H1 (cell line): Measurements from ENCODE around the gene LCNL1. TPM values are rescaled to one million over a fixed set of nuclear protein-coding genes. Genes with fewer than 3 reads are reported as not detected.
A peak's percentile ranks its signal among the peaks of the same experiment; 100 is the strongest.

Source experiments
- CTCF ChIA-PET: fragments of 300-600 bp; sonication (Branson Sonifier 250); formaldehyde crosslinking; loops from one replicate; lab custom pipeline; 2021; ENCODE audit not compliant: partially characterized antibody; lab: Charles Lee
- POLR2A ChIA-PET: fragments of 300-600 bp; sonication (Branson Sonifier 250); formaldehyde crosslinking; loops from one replicate; lab custom pipeline; 2021; ENCODE audit warnings: inconsistent platforms; ENCODE audit not compliant: partially characterized antibody; lab: Charles Lee
- DNase-seq, 2 experiments: peaks; one replicate each; pipeline versions ENCODE4 v3.0.0 to v3.0.0-alpha.2; 2010 to 2022; ENCODE audit warnings: low spot score in 2 of 2, low read depth in 1 of 2, mixed read lengths in 1 of 2
- FAIRE-seq: peaks from 2 replicates; lab custom pipeline; 2011; peaks lifted over from hg19 to GRCh38; lab: Jason Lieb, UNC
- H2AFZ ChIP-seq: 2 replicates; pipeline ENCODE4 v1.8.1; 2012; ENCODE audit warnings: low read length, inconsistent platforms
- H2AK5ac ChIP-seq: 2 replicates; pipeline ENCODE4 v1.6.1; 2013; ENCODE audit warnings: low read depth, low read length
- H2BK120ac ChIP-seq: replicated peaks from 2 replicates; pipeline ENCODE3; 2013; ENCODE audit warnings: low read depth, low read length, inconsistent platforms
- H2BK12ac ChIP-seq: 2 replicates; pipeline ENCODE4 v1.6.1; 2013; ENCODE audit warnings: low read depth, low read length
- H2BK15ac ChIP-seq: 2 replicates; pipeline ENCODE4 v1.6.1; 2013; ENCODE audit warnings: low read length
- H2BK20ac ChIP-seq: 2 replicates; pipeline ENCODE4 v1.6.1; 2013; ENCODE audit warnings: low read length
- H2BK5ac ChIP-seq: 2 replicates; pipeline ENCODE4 v1.6.1; 2013; ENCODE audit warnings: low read depth, low read length
- H3K14ac ChIP-seq: 2 replicates; pipeline ENCODE4 v1.6.1; 2013; ENCODE audit warnings: inconsistent platforms; ENCODE audit not compliant: insufficient read length
- H3K18ac ChIP-seq: 2 replicates; pipeline ENCODE4 v1.6.1; 2013; ENCODE audit warnings: low read length; ENCODE audit errors: extremely low read depth
- H3K23ac ChIP-seq: 2 replicates; pipeline ENCODE4 v1.6.1; 2013; ENCODE audit warnings: inconsistent platforms; ENCODE audit not compliant: insufficient read length
- H3K23me2 ChIP-seq: 2 replicates; pipeline ENCODE4 v1.6.1; 2013; ENCODE audit warnings: low read depth, low read length
- H3K27ac ChIP-seq: 2 replicates; pipeline ENCODE4 v1.6.1; 2011; ENCODE audit warnings: low read depth, low read length, inconsistent platforms
- H3K27me3 ChIP-seq, 4 experiments: replicated peaks in 1 of 4; 1 replicate in 1 of 4; 2 replicates in 3 of 4; pipeline versions ENCODE4 v1.6.1 to v1.8.1; 2011 to 2013; ENCODE audit warnings: low read length in 3 of 4, mild to moderate bottlenecking in 3 of 4, inconsistent platforms in 2 of 4, mixed read lengths in 2 of 4, moderate library complexity in 1 of 4; ENCODE audit not compliant: control insufficient read depth in 3 of 4, insufficient read depth in 3 of 4; ENCODE audit errors: extremely low read depth in 1 of 4
- H3K36me3 ChIP-seq, 4 experiments: 2 replicates each; pipeline versions ENCODE4 v1.6.1 to v1.8.1; 2011 to 2013; ENCODE audit warnings: mild to moderate bottlenecking in 4 of 4, low read length in 3 of 4, moderate library complexity in 2 of 4, control low read depth in 1 of 4, inconsistent platforms in 1 of 4; ENCODE audit not compliant: insufficient read depth in 4 of 4, control insufficient read depth in 2 of 4
- H3K4ac ChIP-seq: replicated peaks from 2 replicates; pipeline ENCODE3; 2013; ENCODE audit warnings: low read length, low read depth, mixed read lengths, inconsistent platforms; ENCODE audit not compliant: insufficient read length
- H3K4me1 ChIP-seq, 4 experiments: replicated peaks in 1 of 4; 1 replicate in 1 of 4; 2 replicates in 3 of 4; pipeline versions ENCODE4 v1.6.1 to v1.8.1; 2011 to 2013; ENCODE audit warnings: low read length in 3 of 4, inconsistent platforms in 2 of 4, mixed read lengths in 1 of 4; ENCODE audit not compliant: insufficient read depth in 4 of 4, control insufficient read depth in 3 of 4
- H3K4me2 ChIP-seq, 2 experiments: 2 replicates each; pipeline versions ENCODE4 v1.6.1 to v1.8.1; 2011 to 2013; ENCODE audit warnings: low read depth in 2 of 2, low read length in 2 of 2, control low read depth in 1 of 2, inconsistent platforms in 1 of 2, mild to moderate bottlenecking in 1 of 2; ENCODE audit not compliant: insufficient read depth in 1 of 2
- H3K4me3 ChIP-seq, 4 experiments: fragments of 200-600, 300-600 bp in 1 of 4; sonication (generic), shearing (Covaris generic), sonication (Bioruptor Twin) in 1 of 4; 2 replicates each; pipeline versions ENCODE4 v1.5.1 to v1.8.1; 2011 to 2016; ENCODE audit warnings: low read length in 4 of 4, low read depth in 3 of 4, control low read depth in 2 of 4, inconsistent platforms in 2 of 4, mild to moderate bottlenecking in 2 of 4, mixed read lengths in 1 of 4, moderate library complexity in 1 of 4; ENCODE audit not compliant: insufficient read depth in 2 of 4; ENCODE audit errors: extremely low read depth in 1 of 4
- H3K56ac ChIP-seq: replicated peaks from 2 replicates; pipeline ENCODE3; 2013; ENCODE audit warnings: low read depth, mild to moderate bottlenecking, mixed read lengths, low read length, inconsistent platforms; ENCODE audit not compliant: insufficient read length
- H3K79me1 ChIP-seq: 2 replicates; pipeline ENCODE4 v1.6.1; 2013; ENCODE audit warnings: low read depth, low read length, control low read depth
- H3K79me2 ChIP-seq, 2 experiments: 2 replicates each; pipeline versions ENCODE4 v1.6.1 to v1.8.1; 2012 to 2013; ENCODE audit warnings: low read length in 2 of 2, mild to moderate bottlenecking in 2 of 2, inconsistent platforms in 1 of 2; ENCODE audit not compliant: insufficient read depth in 2 of 2, control insufficient read depth in 1 of 2
- H3K9ac ChIP-seq, 4 experiments: replicated peaks in 1 of 4; 1 replicate in 1 of 4; 2 replicates in 3 of 4; pipeline versions ENCODE4 v1.6.1 to v1.8.1; 2011 to 2013; ENCODE audit warnings: low read depth in 3 of 4, low read length in 3 of 4, control low read depth in 2 of 4, mild to moderate bottlenecking in 2 of 4, moderate library complexity in 2 of 4, inconsistent platforms in 1 of 4; ENCODE audit errors: extremely low read depth in 1 of 4
- H3K9me3 ChIP-seq, 2 experiments: 2 replicates each; pipeline versions ENCODE4 v1.6.1 to v1.8.1; 2012 to 2013; ENCODE audit warnings: mild to moderate bottlenecking in 2 of 2, moderate library complexity in 2 of 2, control low read depth in 1 of 2, inconsistent platforms in 1 of 2, low read depth in 1 of 2, low read length in 1 of 2, mixed read lengths in 1 of 2; ENCODE audit not compliant: insufficient read depth in 2 of 2
- H4K20me1 ChIP-seq, 2 experiments: replicated peaks in 1 of 2; 2 replicates each; pipeline versions ENCODE3 to v1.8.1; 2011 to 2013; ENCODE audit warnings: inconsistent platforms in 2 of 2, low read length in 2 of 2, mild to moderate bottlenecking in 1 of 2; ENCODE audit not compliant: insufficient read depth in 2 of 2, control insufficient read depth in 1 of 2
- H4K5ac ChIP-seq: 2 replicates; pipeline ENCODE4 v1.6.1; 2013; ENCODE audit warnings: low read length, low read depth, mixed read lengths, inconsistent platforms; ENCODE audit not compliant: insufficient read length
- H4K8ac ChIP-seq: 2 replicates; pipeline ENCODE4 v1.8.0; 2013; ENCODE audit warnings: mild to moderate bottlenecking, moderate library complexity, low read length, inconsistent platforms; ENCODE audit not compliant: insufficient read depth; ENCODE audit errors: extremely low read depth
- H4K91ac ChIP-seq: replicated peaks from 2 replicates; pipeline ENCODE3; 2013; ENCODE audit warnings: low read length, mixed read lengths, inconsistent platforms; ENCODE audit not compliant: insufficient read length
- CEBPB ChIP-seq: IDR thresholded peaks from 2 replicates; pipeline ENCODE4 v1.6.1; 2012; ENCODE audit warnings: low read depth, low read length
- CTBP2 ChIP-seq: IDR thresholded peaks from 2 replicates; pipeline ENCODE4 v1.7.0; 2011; ENCODE audit warnings: borderline replicate concordance, mild to moderate bottlenecking, moderate library complexity, mixed read lengths, low read length; ENCODE audit not compliant: insufficient read depth, insufficient read length
- EZH2 ChIP-seq: fragments of 200-600 bp; sonication (generic); IDR thresholded peaks from 2 replicates; pipeline ENCODE4 v1.7.1; 2012; ENCODE audit warnings: low read depth, mild to moderate bottlenecking, moderate library complexity, low read length, inconsistent platforms; ENCODE audit not compliant: severe bottlenecking
- GABPA ChIP-seq: IDR thresholded peaks from 2 replicates; pipeline ENCODE4 v1.6.1; 2011; ENCODE audit warnings: mild to moderate bottlenecking, low read length, moderate library complexity, borderline replicate concordance; ENCODE audit not compliant: insufficient read depth
- NRF1 ChIP-seq: IDR thresholded peaks from 2 replicates; pipeline ENCODE4 v1.6.1; 2011; ENCODE audit warnings: mild to moderate bottlenecking, low read depth, low read length, improper control_type of control experiment
- RFX5 ChIP-seq: IDR thresholded peaks from 2 replicates; pipeline ENCODE4 v1.6.1; 2011; ENCODE audit warnings: low read depth, low read length, improper control_type of control experiment, borderline replicate concordance
- SIRT6 ChIP-seq: IDR thresholded peaks from one replicate; pipeline ENCODE4 v1.7.1; 2012; ENCODE audit warnings: low read length, inconsistent platforms
- SP4 ChIP-seq: IDR thresholded peaks from 2 replicates; pipeline ENCODE4 v1.6.1; 2012; ENCODE audit warnings: low read length, inconsistent platforms
- USF2 ChIP-seq: IDR thresholded peaks from 2 replicates; pipeline ENCODE4 v1.6.1; 2011; ENCODE audit warnings: low read length, improper control_type of control experiment
- ZNF274 ChIP-seq: IDR thresholded peaks from 2 replicates; pipeline ENCODE4 v1.7.0; 2012; ENCODE audit warnings: low read length, borderline replicate concordance; ENCODE audit errors: extremely low read depth
- WGBS, 2 experiments: shearing (Covaris generic) in 1 of 2; methylation state at CpG; one replicate each; pipeline versions ENCODE4 v1.1.6 to v1.1.7; 2013 to 2015; ENCODE audit warnings: low lambda C conversion rate in 2 of 2, mixed read lengths in 2 of 2, inconsistent platforms in 1 of 2, low coverage in 1 of 2, missing lambda C conversion rate in 1 of 2; ENCODE audit not compliant: insufficient replicate concordance in 2 of 2, insufficient coverage in 1 of 2, insufficient read length in 1 of 2; ENCODE audit errors: extremely low coverage in 1 of 2, missing lambda C conversion rate in 1 of 2; 5-methylcytosine and 5-hydroxymethylcytosine counted together
- polyA plus RNA-seq, 7 experiments: library from polyadenylated mRNA; depleted of rRNA in 3 of 7; stranded (reverse) in 5 of 7; unstranded in 2 of 7; fragments of >200 nt in 5 of 7; fragments of 200-250 nt in 2 of 7; gene quantifications; 1 replicate in 5 of 7; 2 replicates in 1 of 7; 4 replicates in 1 of 7; pipeline versions ENCODE4 v1.2.1 to v1.2.3, GENCODE V29; 2011 to 2013; ENCODE audit warnings: missing spikeins in 2 of 7, mixed read lengths in 2 of 7
- total RNA-seq: library from RNA; stranded (reverse); fragmentation: NEBNext Ultra II Directional; extraction: Animal tissue kit (Norgen Biotek cat#: 25700); gene quantifications from 2 replicates; pipeline ENCODE4 v1.2.1, GENCODE V29; 2021

Gene LCNL1
- total and polyA plus RNA-seq, 2 of the 8 experiments (the other 6 are each of a cell fraction or from before 2014, with no cell fraction given), result 0.11 TPM; not detected in 1

- no peak overlapping the region for H4K8ac ChIP-seq
- H3K36me3 ChIP-seq, result peaks cover 6 to 25% (median 11%) of the 10 kb centered on the region in 4 experiments; a peak in 6 of 8 replicates
- peak in 1 of 2 experiments; percentile 50 for DNase-seq
- peaks cover 8% of the 10 kb centered on the region; the same call in 1 of the 2 replicates for H3K23me2 ChIP-seq
- no peak overlapping the region for H3K18ac ChIP-seq
- H4K5ac ChIP-seq, result no peak overlapping the region
- peaks cover 0 to 23% (median 14%) of the 10 kb centered on the region in 4 experiments; a peak in 5 of 7 replicates for H3K4me1 ChIP-seq
- H3K9ac ChIP-seq, result 0 out of 7 replicates have a peak overlapping the region, but pooled peaks of 1 of the 4 experiments have one; percentile 20
- no peak overlapping the region for H2BK20ac ChIP-seq
- H3K4me2 ChIP-seq, result no peak overlapping the region
- no peak overlapping the region for H3K14ac ChIP-seq
- H3K27me3 ChIP-seq, result no peaks in the 10 kb centered on the region
- H3K4ac ChIP-seq, result no peak overlapping the region
- no peak overlapping the region for H2AFZ ChIP-seq
- peaks cover 5 to 17% of the 10 kb centered on the region in 2 experiments for H4K20me1 ChIP-seq
- no peak overlapping the region for H2BK120ac ChIP-seq
- H2BK12ac ChIP-seq, result peak overlapping the region; percentile 39; the same call in 1 of the 2 replicates
- no peaks in the 10 kb centered on the region for H3K9me3 ChIP-seq
- H3K27ac ChIP-seq, result no peak overlapping the region
- WGBS, 2 experiments, result 83% methylated on average over 25 of the region's 30 CpGs; no CpG with 5 or more reads in 1 of the 2 experiments
- no peak overlapping the region for H3K23ac ChIP-seq
- no peak overlapping the region for H4K91ac ChIP-seq
- peak overlapping the region; percentile 89; the same call in 1 of the 2 replicates for H2BK15ac ChIP-seq
- no peak overlapping the region for H2BK5ac ChIP-seq
- CTCF ChIA-PET, result interaction anchor here (0.6 to 4.4 kb wide), 15 partner anchors 9 to 338 kb away, joined by 3 to 63 read pairs (median 4); partner anchors contain the start of genes ABCA2, CLIC3, FUT7 and MAMDC4
- no peak overlapping the region for H2AK5ac ChIP-seq
- H3K79me2 ChIP-seq, result peaks cover 0 to 3% of the 10 kb centered on the region in 2 experiments; a peak in 1 of 4 replicates
- no peak for FAIRE-seq
- H3K4me3 ChIP-seq, result no peak overlapping the region
- H3K56ac ChIP-seq, result no peak overlapping the region
- no peaks in the 10 kb centered on the region for H3K79me1 ChIP-seq
- POLR2A ChIA-PET, result no interaction called here
- no peak for TF ChIP-seq SIRT6
- no peak for TF ChIP-seq NRF1
- no peak for TF ChIP-seq EZH2
- TF ChIP-seq GABPA, result no peak
- no peak for TF ChIP-seq RFX5
- no peak for TF ChIP-seq SP4
- no peak for TF ChIP-seq ZNF274
- no peak for TF ChIP-seq CTBP2
- TF ChIP-seq CEBPB, result no peak
- no peak for TF ChIP-seq USF2
These were observed 37.2 kb upstream of the LCNL1 start for GRCh38 chr9:136945333-136946227.
